VCaP (cell line): ENCODE measurements around the gene SESN3.
"Not testable (repeated sequence)": the region's sequence is repeated elsewhere in the genome, so short reads cannot be mapped to it uniquely, and the experiment has no call there.

Experiments used
- H3K27ac ChIP-seq: fragments of 450-650 bp; 2 replicates; pipeline ENCODE4 v1.5.1; 2017
- CTCF ChIP-seq: fragments of 450-650 bp; conservative IDR thresholded peaks from 2 replicates; pipeline ENCODE4 v1.5.1; 2017; ENCODE audit warnings: mild to moderate bottlenecking, moderate library complexity

SESN3 gene

GRCh38 chr11:95142431-95142830 lies 88.6 kb downstream of the SESN3 start:
- peak overlapping the region; percentile 20; the same call in 1 of the 2 replicates for H3K27ac ChIP-seq
- no peak for TF ChIP-seq CTCF

GRCh38 chr11:95140397-95141033 lies 90.5 kb downstream of the SESN3 start:
- no peak for TF ChIP-seq CTCF
- no peak overlapping the region for H3K27ac ChIP-seq

- no peak overlapping the region for H3K27ac ChIP-seq
- peak; percentile 62 for TF ChIP-seq CTCF
Observed at GRCh38 chr11:95138448-95138847, 92.6 kb downstream of the SESN3 start.

- no peak for TF ChIP-seq CTCF
- no peak overlapping the region for H3K27ac ChIP-seq
Observed at GRCh38 chr11:95137299-95137698, 93.7 kb downstream of the SESN3 start.

- H3K27ac ChIP-seq, result not testable (repeated sequence)
Observed at GRCh38 chr11:95136747-95137146, 94.3 kb downstream of the SESN3 start.

GRCh38 chr11:95135880-95136279 lies 95.1 kb downstream of the SESN3 start:
- TF ChIP-seq CTCF, result no peak
- no peak overlapping the region for H3K27ac ChIP-seq

GRCh38 chr11:95135155-95135554 lies 95.8 kb downstream of the SESN3 start:
- H3K27ac ChIP-seq, result no peak overlapping the region
- TF ChIP-seq CTCF, result no peak

- TF ChIP-seq CTCF, result no peak
- H3K27ac ChIP-seq, result no peak overlapping the region
Observed at GRCh38 chr11:95134491-95134890, 96.5 kb downstream of the SESN3 start.
